ENCODE data around the gene SOD1.

SOD1 gene

DNA sequence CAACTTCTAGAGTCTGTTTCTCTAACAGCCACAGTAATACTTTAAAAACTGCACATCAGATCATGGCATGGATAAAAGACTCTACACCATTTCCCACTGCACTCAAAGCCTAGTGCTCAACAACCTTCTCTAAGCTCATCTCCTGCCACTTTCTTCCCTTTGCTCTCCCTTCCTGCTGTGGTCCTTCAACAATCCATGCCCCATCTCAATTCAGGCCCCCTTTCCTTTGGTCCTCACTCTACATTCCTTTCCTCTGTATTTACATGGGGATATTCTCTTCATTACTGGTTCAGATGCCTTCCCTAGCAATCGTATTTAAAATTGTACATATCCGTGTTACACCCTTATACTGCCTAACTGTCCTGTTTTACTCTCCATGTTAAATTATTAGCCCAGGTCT is 19.0 kb downstream of the SOD1 start:
- Histone ChIP-seq H2AFZ (ENCODE audit: low read length) (no peak overlapping the region), H3K27ac (replicated peaks; ENCODE audit: low read length) (no peak overlapping the region), H2BK15ac (ENCODE audit: low read length) (no peak overlapping the region), H2BK12ac (ENCODE audit: low read length) (no peak overlapping the region), H3K9ac (ENCODE audit: low read depth, low read length, poor library complexity) (no peak overlapping the region), H2BK5ac (ENCODE audit: low read length) (no peak overlapping the region), H3K4me3 (ENCODE audit: low read length in 2 of 2) (no peak overlapping the region), H3K18ac (ENCODE audit: low read length) (no peak overlapping the region), H3K4me1 (ENCODE audit: control insufficient read depth in 2 of 2, insufficient read depth in 1 of 2, low read depth in 1 of 2, low read length in 2 of 2) (no peaks in the 10 kb centered on the region), H2AK5ac (ENCODE audit: low read depth, low read length) (no peak overlapping the region), H2BK120ac (ENCODE audit: low read depth, low read length) (no peak overlapping the region), H3K27me3 (ENCODE audit: control insufficient read depth in 3 of 3, insufficient read depth in 3 of 3, low read depth in 1 of 3, low read length in 3 of 3) (no peaks in the 10 kb centered on the region), H4K8ac (ENCODE audit: low read depth, low read length) (no peak overlapping the region), H3K4ac (ENCODE audit: low read length) (no peak overlapping the region), H3K23ac (ENCODE audit: low read depth, low read length, poor library complexity) (no peak overlapping the region), H4K91ac (ENCODE audit: low read depth, low read length, poor library complexity) (no peak overlapping the region), H3K79me1 (ENCODE audit: low read depth, low read length) (peaks cover 1% of the 10 kb centered on the region), H3K36me3 (replicated peaks in 1 of 2; ENCODE audit: control insufficient read depth in 2 of 2, insufficient read depth in 2 of 2, low read length in 2 of 2) (peaks cover 6 to 82% of the 10 kb centered on the region in 2 donors), H3K4me2 (ENCODE audit: insufficient read depth, low read length, poor library complexity, severe bottlenecking) (no peak overlapping the region), H3K14ac (ENCODE audit: low read length) (no peak overlapping the region), H3K9me3 (replicated peaks in 1 of 2; ENCODE audit: control insufficient read depth in 2 of 2, insufficient read depth in 1 of 2, low read depth in 1 of 2, low read length in 2 of 2) (no peaks in the 10 kb centered on the region)
- no CpG with 5 or more reads among the region's 2 CpGs for WGBS, 2 donors (ENCODE audit: extremely low coverage in 2 of 2, insufficient read length in 2 of 2, insufficient replicate concordance in 1 of 2)
- DNase-seq (ENCODE audit: low spot score) = no peak

DNA sequence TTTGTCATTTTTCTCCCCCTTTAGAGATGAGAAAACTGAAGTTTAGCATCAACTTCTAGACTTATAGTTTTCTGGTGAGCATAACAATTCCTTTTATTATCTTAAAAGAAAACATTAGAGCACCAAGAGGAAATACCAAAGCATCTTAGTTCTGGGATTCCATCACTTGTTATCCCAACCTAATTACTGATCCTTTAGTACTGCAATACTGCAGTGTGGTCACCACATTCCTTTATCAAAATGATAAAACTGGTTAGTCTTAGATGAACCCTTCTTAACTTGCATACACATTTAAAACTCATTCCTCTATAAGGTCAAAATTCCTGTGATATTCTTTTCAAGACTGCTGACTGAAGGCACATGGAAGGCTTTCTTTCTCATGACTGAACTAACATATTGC is 23.1 kb downstream of the SOD1 start:
- Histone ChIP-seq H3K9ac (ENCODE audit: low read depth, low read length, poor library complexity) (no peak overlapping the region), H2AFZ (ENCODE audit: low read length) (no peak overlapping the region), H3K27me3 (ENCODE audit: control insufficient read depth in 3 of 3, insufficient read depth in 3 of 3, low read depth in 1 of 3, low read length in 3 of 3) (no peaks in the 10 kb centered on the region), H3K14ac (ENCODE audit: low read length) (no peak overlapping the region), H3K36me3 (replicated peaks in 1 of 2; ENCODE audit: control insufficient read depth in 2 of 2, insufficient read depth in 2 of 2, low read length in 2 of 2) (peaks cover 22 to 99% of the 10 kb centered on the region in 2 donors), H2AK5ac (ENCODE audit: low read depth, low read length) (no peak overlapping the region), H3K4me2 (ENCODE audit: insufficient read depth, low read length, poor library complexity, severe bottlenecking) (no peak overlapping the region), H3K4me3 (ENCODE audit: low read length in 2 of 2) (no peak overlapping the region), H3K79me1 (ENCODE audit: low read depth, low read length) (peaks cover 1% of the 10 kb centered on the region), H2BK15ac (ENCODE audit: low read length) (no peak overlapping the region), H4K91ac (ENCODE audit: low read depth, low read length, poor library complexity) (no peak overlapping the region), H2BK120ac (ENCODE audit: low read depth, low read length) (no peak overlapping the region), H2BK12ac (ENCODE audit: low read length) (no peak overlapping the region), H3K4me1 (ENCODE audit: control insufficient read depth in 2 of 2, insufficient read depth in 1 of 2, low read depth in 1 of 2, low read length in 2 of 2) (no peaks in the 10 kb centered on the region), H4K8ac (ENCODE audit: low read depth, low read length) (no peak overlapping the region), H3K23ac (ENCODE audit: low read depth, low read length, poor library complexity) (no peak overlapping the region), H2BK5ac (ENCODE audit: low read length) (no peak overlapping the region), H3K18ac (ENCODE audit: low read length) (no peak overlapping the region), H3K9me3 (replicated peaks in 1 of 2; ENCODE audit: control insufficient read depth in 2 of 2, insufficient read depth in 1 of 2, low read depth in 1 of 2, low read length in 2 of 2) (no peaks in the 10 kb centered on the region), H3K4ac (ENCODE audit: low read length) (no peak overlapping the region), H3K27ac (replicated peaks; ENCODE audit: low read length) (no peak overlapping the region)
- no peak for DNase-seq (ENCODE audit: low spot score)

DNA sequence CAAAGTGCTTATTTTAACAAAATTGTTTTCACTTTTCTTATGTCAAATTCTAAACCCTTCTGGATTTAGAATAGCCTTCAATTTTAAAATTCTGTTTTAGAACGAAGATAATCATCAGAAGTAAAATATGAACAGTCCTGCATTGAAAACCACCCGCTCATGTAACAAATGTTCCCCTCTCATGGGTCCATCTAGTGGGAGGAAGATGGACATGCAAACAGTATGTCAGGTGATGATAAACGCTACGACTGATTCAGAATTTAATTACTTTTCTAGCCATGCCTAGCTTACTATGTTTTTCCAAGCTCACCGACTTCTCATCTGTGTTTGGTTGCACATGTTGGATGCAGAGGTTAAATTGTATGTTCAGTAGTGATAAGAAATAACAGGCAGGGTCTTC is 23.5 kb downstream of the SOD1 start:
- no peak overlapping the region for H2AFZ ChIP-seq (ENCODE audit: low read length)
- H3K36me3 ChIP-seq (replicated peaks in 1 of 2; ENCODE audit: control insufficient read depth in 2 of 2, insufficient read depth in 2 of 2, low read length in 2 of 2) = peaks cover 25 to 99% of the 10 kb centered on the region in 2 donors
- WGBS, 2 donors (ENCODE audit: extremely low coverage in 2 of 2, insufficient read length in 2 of 2, insufficient replicate concordance in 1 of 2) = no CpG with 5 or more reads among the region's 5 CpGs
- no peak overlapping the region for H4K91ac ChIP-seq (ENCODE audit: low read depth, low read length, poor library complexity)
- no peak overlapping the region for H2BK12ac ChIP-seq (ENCODE audit: low read length)
- no peak overlapping the region for H3K18ac ChIP-seq (ENCODE audit: low read length)
- no peak overlapping the region for H2BK15ac ChIP-seq (ENCODE audit: low read length)
- H3K4me2 ChIP-seq (ENCODE audit: insufficient read depth, low read length, poor library complexity, severe bottlenecking) = no peak overlapping the region
- no peak overlapping the region for H3K4me3 ChIP-seq (ENCODE audit: low read length in 2 of 2)
- no peaks in the 10 kb centered on the region for H3K4me1 ChIP-seq (ENCODE audit: control insufficient read depth in 2 of 2, insufficient read depth in 1 of 2, low read depth in 1 of 2, low read length in 2 of 2)
- no peak overlapping the region for H2AK5ac ChIP-seq (ENCODE audit: low read depth, low read length)
- H4K8ac ChIP-seq (ENCODE audit: low read depth, low read length) = no peak overlapping the region
- no peak overlapping the region for H3K14ac ChIP-seq (ENCODE audit: low read length)
- H3K9me3 ChIP-seq (replicated peaks in 1 of 2; ENCODE audit: control insufficient read depth in 2 of 2, insufficient read depth in 1 of 2, low read depth in 1 of 2, low read length in 2 of 2) = no peaks in the 10 kb centered on the region
- H3K79me1 ChIP-seq (ENCODE audit: low read depth, low read length) = peaks cover 1% of the 10 kb centered on the region
- no peaks in the 10 kb centered on the region for H3K27me3 ChIP-seq (ENCODE audit: control insufficient read depth in 3 of 3, insufficient read depth in 3 of 3, low read depth in 1 of 3, low read length in 3 of 3)
- DNase-seq (ENCODE audit: low spot score) = no peak
- H3K9ac ChIP-seq (ENCODE audit: low read depth, low read length, poor library complexity) = no peak overlapping the region
- no peak overlapping the region for H3K27ac ChIP-seq (replicated peaks; ENCODE audit: low read length)
- no peak overlapping the region for H3K23ac ChIP-seq (ENCODE audit: low read depth, low read length, poor library complexity)
- no peak overlapping the region for H2BK5ac ChIP-seq (ENCODE audit: low read length)
- no peak overlapping the region for H3K4ac ChIP-seq (ENCODE audit: low read length)
- H2BK120ac ChIP-seq (ENCODE audit: low read depth, low read length) = no peak overlapping the region

DNA sequence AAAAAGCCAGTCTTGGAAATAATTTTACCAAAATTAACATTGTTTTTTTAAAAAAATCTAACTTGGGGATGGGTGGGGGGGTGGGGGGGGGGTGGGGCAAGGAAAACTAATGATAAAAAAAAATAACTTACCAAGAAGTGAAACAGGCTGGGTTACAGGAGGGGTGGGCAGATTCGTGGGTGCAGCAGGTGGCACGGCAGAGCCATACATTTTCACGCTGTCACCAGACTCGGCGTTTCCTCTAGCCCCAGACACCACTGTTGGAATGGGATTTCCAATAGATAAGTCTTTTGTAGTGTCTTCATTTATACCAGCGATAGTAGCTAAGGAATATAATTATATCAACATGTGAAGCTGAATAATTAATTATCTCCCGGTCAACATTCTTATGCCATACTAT is 25.4 kb downstream of the SOD1 start:
- Histone ChIP-seq H3K4me1 (ENCODE audit: control insufficient read depth in 2 of 2, insufficient read depth in 1 of 2, low read depth in 1 of 2, low read length in 2 of 2) (no peaks in the 10 kb centered on the region), H3K9ac (ENCODE audit: low read depth, low read length, poor library complexity) (no peak overlapping the region), H3K27me3 (ENCODE audit: control insufficient read depth in 3 of 3, insufficient read depth in 3 of 3, low read depth in 1 of 3, low read length in 3 of 3) (no peaks in the 10 kb centered on the region), H4K91ac (ENCODE audit: low read depth, low read length, poor library complexity) (no peak overlapping the region), H2BK120ac (ENCODE audit: low read depth, low read length) (no peak overlapping the region), H3K18ac (ENCODE audit: low read length) (no peak overlapping the region), H2AK5ac (ENCODE audit: low read depth, low read length) (no peak overlapping the region), H2AFZ (ENCODE audit: low read length) (no peak overlapping the region), H3K27ac (replicated peaks; ENCODE audit: low read length) (no peak overlapping the region), H2BK15ac (ENCODE audit: low read length) (no peak overlapping the region), H3K79me1 (ENCODE audit: low read depth, low read length) (peaks cover 3% of the 10 kb centered on the region), H3K9me3 (replicated peaks in 1 of 2; ENCODE audit: control insufficient read depth in 2 of 2, insufficient read depth in 1 of 2, low read depth in 1 of 2, low read length in 2 of 2) (no peaks in the 10 kb centered on the region), H3K4me3 (ENCODE audit: low read length in 2 of 2) (no peak overlapping the region), H3K4me2 (ENCODE audit: insufficient read depth, low read length, poor library complexity, severe bottlenecking) (no peak overlapping the region), H3K36me3 (replicated peaks in 1 of 2; ENCODE audit: control insufficient read depth in 2 of 2, insufficient read depth in 2 of 2, low read length in 2 of 2) (peaks cover 34 to 99% of the 10 kb centered on the region in 2 donors), H3K14ac (ENCODE audit: low read length) (no peak overlapping the region), H3K4ac (ENCODE audit: low read length) (no peak overlapping the region), H2BK12ac (ENCODE audit: low read length) (no peak overlapping the region), H3K23ac (ENCODE audit: low read depth, low read length, poor library complexity) (no peak overlapping the region), H4K8ac (ENCODE audit: low read depth, low read length) (no peak overlapping the region), H2BK5ac (ENCODE audit: low read length) (no peak overlapping the region)
- DNase-seq (ENCODE audit: low spot score) = no peak
- no CpG with 5 or more reads among the region's 7 CpGs for WGBS, 2 donors (ENCODE audit: extremely low coverage in 2 of 2, insufficient read length in 2 of 2, insufficient replicate concordance in 1 of 2)
